Measurements from ENCODE around the gene RFPL2.
"Not testable (repeated sequence)": the region's sequence is repeated elsewhere in the genome, so short reads cannot be mapped to it uniquely, and the experiment has no call there.

The RFPL2 gene

GRCh38 chr22:32205974-32206773 lies 1.3 kb upstream of the RFPL2 start:
- DNase-seq: no peak

DNA sequence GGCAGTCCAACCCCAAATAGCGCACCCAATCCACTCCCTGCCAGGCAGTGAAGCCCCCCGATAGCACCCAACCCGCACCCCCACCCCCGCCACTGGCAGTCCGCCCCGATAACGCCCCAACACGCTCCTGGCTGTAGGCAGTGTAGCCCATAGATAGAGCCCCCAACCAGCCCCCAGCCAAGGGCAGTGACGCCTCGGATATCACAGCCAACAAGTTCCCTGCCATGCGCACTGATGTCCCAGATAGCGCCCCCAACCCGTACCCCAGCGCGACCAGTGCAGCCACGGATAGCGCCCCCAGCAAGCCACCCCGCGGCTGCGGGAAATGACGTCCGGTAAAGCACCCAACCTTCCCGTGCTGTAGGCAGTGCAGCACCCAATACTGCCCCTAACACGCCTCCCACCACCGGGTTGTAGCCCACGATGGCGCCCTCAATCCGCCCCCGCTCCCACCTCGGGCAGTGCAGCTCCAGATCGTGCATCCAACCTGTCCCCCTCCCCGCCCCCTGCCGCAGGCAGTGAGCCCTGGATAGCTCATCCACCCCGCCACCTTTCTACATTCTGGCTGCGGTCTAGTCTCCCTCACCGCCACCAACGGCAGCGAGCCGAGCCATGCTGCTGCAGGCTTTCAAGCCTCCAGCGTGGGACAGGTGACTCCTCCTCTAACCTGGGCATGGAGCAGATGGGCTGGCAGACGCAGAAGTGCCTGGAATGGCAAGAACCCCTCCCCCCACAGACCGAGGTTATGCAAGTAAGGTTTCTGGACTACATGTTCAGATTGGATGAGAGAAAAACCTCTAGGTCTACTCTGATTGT lies 625 bp downstream of the RFPL2 start:
- DNase-seq: no peak

GRCh38 chr22:32203181-32204039 lies 1.5 kb downstream of the RFPL2 start:
- no peak for DNase-seq

- peak; percentile 53 for DNase-seq
Measured at GRCh38 chr22:32202539-32203180, 2.2 kb downstream of the RFPL2 start.

DNA sequence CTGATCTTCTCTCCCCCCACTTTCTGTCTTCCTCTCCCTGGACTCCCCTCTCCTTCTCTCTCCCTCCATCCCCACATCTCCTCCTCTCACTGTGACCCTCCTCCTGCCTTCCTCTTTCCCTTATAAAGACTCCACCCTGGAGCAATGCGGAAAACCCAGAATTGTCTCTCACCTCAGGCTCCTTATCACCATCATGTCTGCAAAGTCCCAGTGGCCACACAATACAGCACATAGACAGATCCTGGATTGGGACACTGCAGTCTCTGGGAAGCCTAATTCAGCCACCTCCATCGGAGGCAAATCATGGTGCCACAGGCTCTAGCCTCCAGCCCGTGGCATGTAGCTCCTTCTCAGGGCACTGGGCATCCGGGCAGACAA lies 2.7 kb downstream of the RFPL2 start:
- DNase-seq: no peak

GRCh38 chr22:32200752-32201151 lies 4.1 kb downstream of the RFPL2 start:
- no peak for DNase-seq

- no peak for DNase-seq
Measured at GRCh38 chr22:32199961-32200360, 4.9 kb downstream of the RFPL2 start.

DNA sequence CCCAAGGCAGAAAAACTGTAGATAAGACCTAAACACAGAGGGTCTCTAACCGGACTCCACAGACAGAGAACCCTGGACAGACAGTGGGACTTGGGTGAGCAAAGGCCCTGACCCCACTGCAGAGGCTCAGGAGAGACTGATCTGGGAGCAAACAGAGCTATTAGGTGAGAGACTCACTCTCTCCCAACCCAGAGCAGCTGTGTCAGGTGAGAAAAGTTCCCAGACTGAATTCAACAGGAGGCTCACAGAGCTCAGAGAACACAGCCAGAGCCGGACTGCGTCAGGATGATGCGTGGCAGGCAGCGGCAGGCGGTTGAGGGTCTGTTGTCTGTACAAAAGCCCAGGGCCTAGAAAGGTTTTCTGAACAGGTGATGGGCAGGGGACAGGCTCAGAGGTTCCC lies 5.5 kb downstream of the RFPL2 start:
- DNase-seq: no peak

GRCh38 chr22:32197553-32198226 lies 7.2 kb downstream of the RFPL2 start:
- DNase-seq: not testable (repeated sequence)

DNA sequence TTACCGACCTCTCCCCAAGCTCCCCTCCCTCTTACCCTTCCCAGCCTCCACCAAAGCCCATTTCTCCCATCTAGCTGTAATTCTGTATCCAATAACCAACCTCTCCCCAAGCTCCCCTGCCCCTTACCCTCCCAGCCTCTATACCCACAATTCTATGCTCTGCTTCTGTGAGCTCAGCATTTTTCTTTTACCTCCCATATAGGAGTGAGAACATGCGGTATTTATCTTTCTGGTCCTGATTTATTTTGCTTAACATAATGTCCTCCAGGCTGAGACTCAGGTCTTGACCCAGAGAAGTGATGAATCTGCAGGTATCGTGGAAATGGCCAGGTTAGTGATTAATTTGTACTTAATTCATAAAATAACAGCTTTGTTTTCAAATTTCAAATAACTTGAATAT lies 9.0 kb downstream of the RFPL2 start:
- not testable (repeated sequence) for DNase-seq

GRCh38 chr22:32193346-32193745 lies 11.5 kb downstream of the RFPL2 start:
- DNase-seq: not testable (repeated sequence)

DNA sequence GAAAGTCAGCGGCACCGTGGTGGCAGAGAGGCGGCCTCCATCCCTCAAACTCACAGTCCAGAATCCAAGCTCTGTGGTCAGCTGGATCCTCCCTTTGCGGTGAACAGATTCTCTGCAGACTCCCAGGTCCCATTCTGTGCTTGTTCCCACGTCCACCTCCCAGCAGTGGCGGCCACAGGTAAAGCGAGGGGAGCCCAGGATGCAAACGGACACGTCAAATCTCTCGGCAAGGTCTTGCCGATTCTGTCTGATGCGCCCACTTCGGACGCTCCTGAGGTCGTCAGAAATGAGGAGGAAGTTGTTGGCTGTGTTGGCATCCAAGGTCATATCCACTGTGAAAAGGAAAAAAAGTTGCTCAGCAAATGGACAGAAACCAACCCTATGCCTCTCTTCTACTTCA lies 13.9 kb downstream of the RFPL2 start:
- not testable (repeated sequence) for DNase-seq

DNA sequence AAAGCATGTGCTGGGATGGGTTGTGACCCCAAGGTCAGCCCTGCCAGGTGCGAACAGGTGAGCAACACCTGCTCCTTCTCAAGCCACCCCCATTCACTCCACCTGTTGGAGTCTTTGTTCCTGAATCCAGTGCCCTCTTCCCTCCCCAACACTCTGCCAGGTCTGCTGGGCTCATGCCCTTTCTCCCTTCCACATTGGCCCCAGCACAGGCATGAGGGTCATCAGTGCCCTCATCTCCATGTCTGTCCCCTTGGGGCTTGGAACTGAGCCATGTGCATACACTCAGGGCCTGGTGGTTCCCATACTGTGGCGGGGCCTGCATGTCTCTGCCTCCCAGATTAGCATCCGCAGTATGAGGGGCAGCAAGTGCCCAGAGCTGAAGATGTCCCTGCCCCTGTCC lies 19.1 kb downstream of the RFPL2 start:
- DNase-seq: no peak

- no peak for DNase-seq
Measured at GRCh38 chr22:32183625-32184024, 21.2 kb downstream of the RFPL2 start.

- no peak for DNase-seq
Measured at GRCh38 chr22:32181043-32181442, 23.8 kb downstream of the RFPL2 start.

DNA sequence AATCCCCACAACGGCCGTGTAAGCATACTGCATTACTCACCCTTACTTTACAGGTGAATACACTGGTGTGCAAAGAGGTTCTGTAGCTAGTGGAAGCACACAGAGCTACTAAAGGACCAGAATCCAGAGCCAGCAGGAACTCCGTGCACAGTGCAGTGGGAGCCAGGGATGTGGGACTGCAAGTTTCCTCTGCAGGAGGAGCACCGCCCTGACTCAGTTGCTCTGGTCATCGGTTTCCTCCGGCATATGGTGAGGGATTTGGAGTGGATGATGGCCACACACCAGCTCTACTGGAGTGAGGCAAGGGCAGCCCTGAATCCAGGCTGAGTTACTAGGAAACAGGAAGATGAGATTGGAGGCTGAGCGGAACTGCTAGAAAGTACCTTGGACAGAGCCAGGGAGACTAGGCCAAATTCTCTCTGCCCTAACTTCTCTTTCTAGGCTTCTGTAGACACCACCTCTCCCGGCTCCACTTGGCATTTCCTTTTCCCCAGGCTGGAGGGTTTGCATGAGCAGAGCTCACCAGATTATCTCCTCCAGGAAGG lies 27.6 kb downstream of the RFPL2 start:
- DNase-seq: no peak

DNA sequence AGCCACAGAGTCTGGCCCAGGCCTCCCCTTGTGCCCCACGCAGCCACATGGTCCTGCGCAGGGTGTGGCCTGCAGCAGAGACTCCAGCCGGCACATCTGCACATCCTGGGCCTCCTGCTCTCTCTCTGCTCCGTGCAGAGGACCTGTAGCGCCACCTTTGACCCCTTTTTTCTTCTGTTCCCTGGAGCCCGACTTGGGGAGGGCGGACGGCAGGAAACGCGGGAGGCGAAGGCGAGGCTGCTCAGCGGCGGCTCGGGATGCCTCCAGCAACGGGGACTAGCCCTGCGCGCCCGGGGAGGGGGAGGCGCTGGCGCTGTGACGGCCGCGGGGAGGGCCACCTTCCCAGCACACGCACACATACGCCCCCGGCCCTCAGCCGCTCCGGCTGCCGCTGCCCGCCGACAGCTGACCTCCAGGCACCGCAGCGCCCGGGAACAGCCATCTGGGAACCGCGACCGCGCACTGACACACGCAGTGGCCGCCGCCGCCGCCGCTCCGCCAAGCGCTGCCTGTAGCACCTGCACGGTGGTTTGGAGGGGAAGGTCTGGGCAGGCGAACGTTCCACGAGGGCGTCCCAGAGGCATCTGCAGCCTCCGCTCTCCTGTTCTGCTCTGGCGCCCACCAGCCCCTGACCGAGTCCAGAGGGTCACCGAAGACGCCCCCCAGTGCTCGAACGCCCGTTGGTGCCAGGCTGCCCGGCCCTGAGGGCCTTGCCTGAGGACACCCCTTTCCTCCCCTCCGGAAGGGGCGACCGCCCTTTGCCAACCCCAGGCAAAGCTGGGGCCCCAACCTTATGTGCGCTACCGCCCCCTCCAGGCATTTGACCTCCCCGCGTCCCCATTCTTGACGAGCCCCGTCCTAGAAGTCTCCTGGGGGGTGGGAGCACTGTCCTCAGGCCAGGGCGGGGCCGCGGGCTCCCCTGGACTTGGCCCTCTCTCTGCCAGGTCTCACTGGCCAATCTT lies 28.9 kb downstream of the RFPL2 start:
- DNase-seq: no peak

DNA sequence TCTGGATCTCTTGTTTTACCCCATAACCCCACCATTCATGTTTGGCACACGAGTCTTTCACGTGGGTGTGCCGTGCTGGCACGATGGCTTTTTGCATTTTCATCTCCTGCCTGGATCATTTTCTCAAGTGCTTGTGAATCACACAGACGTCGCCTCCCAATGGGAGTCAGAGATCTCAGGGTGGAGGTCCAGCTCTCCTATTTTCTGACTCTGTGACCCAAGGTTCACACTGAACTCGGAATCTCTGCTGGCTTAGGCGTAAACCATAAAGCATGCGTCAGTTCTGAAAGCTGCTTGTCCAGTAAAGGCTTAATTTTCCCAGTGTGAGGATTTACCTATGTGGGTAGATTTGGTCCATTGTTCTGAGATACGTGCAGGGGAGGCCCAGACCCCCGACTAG lies 29.8 kb downstream of the RFPL2 start:
- DNase-seq: no peak

GRCh38 chr22:32165681-32166080 lies 39.2 kb downstream of the RFPL2 start:
- no peak for DNase-seq

DNA sequence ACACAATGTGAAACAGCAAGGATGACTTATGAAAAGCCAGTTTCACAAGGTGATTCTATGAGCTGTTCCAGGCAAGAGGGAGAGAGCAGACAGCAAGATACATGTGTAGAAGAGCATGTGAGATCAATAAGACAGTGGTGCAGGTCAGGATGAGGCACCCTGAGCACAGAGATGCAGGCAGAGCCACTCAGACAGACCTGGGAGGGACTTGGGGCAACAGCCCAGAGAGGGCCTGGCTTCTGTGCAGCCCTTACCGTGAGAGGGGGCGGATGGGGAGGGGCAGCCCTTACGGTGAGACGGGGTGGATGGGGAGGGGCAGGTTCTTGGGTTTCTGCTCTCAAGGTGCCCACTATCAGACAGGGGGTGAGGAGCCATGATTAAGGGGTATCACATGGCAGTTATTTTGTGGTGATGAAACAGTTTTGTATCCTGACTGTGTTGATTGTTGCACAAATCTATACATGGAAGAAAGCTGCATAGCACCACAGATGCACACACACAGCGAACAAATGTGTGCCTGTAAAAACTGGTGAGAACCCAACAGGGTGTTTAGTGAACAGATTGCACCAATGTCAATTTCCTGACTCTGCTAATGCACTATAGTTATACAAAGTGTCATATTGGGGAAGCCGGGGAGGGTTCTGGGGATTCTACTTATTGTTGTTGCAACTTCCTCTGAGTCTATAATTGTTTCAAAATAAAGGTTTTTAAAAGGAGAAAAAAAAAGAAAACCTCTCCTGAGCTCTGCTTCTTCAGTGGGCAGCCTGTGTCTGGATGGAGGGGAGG lies 40.6 kb downstream of the RFPL2 start:
- DNase-seq: no peak
